ENCODE data around the gene WWOX.

- no peak for TF ChIP-seq POLR2AphosphoS5 (IDR thresholded peaks at IDR 0.05; ENCODE audit: low read depth, low read length)
- TF ChIP-seq SIN3A (IDR thresholded peaks at IDR 0.05; ENCODE audit: borderline replicate concordance, insufficient read depth, low read length): no peak
- no peak for TF ChIP-seq TAF1 (IDR thresholded peaks at IDR 0.05; ENCODE audit: borderline replicate concordance, insufficient read depth, low read length)
- TF ChIP-seq, protein P1, sequence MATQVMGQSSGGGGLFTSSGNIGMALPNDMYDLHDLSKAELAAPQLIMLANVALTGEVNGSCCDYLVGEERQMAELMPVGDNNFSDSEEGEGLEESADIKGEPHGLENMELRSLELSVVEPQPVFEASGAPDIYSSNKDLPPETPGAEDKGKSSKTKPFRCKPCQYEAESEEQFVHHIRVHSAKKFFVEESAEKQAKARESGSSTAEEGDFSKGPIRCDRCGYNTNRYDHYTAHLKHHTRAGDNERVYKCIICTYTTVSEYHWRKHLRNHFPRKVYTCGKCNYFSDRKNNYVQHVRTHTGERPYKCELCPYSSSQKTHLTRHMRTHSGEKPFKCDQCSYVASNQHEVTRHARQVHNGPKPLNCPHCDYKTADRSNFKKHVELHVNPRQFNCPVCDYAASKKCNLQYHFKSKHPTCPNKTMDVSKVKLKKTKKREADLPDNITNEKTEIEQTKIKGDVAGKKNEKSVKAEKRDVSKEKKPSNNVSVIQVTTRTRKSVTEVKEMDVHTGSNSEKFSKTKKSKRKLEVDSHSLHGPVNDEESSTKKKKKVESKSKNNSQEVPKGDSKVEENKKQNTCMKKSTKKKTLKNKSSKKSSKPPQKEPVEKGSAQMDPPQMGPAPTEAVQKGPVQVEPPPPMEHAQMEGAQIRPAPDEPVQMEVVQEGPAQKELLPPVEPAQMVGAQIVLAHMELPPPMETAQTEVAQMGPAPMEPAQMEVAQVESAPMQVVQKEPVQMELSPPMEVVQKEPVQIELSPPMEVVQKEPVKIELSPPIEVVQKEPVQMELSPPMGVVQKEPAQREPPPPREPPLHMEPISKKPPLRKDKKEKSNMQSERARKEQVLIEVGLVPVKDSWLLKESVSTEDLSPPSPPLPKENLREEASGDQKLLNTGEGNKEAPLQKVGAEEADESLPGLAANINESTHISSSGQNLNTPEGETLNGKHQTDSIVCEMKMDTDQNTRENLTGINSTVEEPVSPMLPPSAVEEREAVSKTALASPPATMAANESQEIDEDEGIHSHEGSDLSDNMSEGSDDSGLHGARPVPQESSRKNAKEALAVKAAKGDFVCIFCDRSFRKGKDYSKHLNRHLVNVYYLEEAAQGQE (IDR thresholded peaks at IDR 0.05; ENCODE audit: insufficient read depth in 1 of 2, low read depth in 2 of 2, low read length in 2 of 2): no peak
- no peak for TF ChIP-seq FOXP2 (optimal IDR thresholded peaks at IDR 0.05; ENCODE audit: borderline replicate concordance, extremely low read depth, extremely low read length, insufficient read depth)
Measured at GRCh38 chr16:78988361-78988969, 889.0 kb downstream of the WWOX start.
